ENCODE data around the gene DTX2. TPM values are rescaled to one million over a fixed set of nuclear protein-coding genes. Genes with fewer than 3 reads are reported as not detected.
"Not testable (repeated sequence)": the region's sequence is repeated elsewhere in the genome, so short reads cannot be mapped to it uniquely, and the experiment has no call there.

Gene DTX2
- total and polyA plus RNA-seq, 4 donors, result 18.5 to 55.3 (median 41.9) TPM

DNA sequence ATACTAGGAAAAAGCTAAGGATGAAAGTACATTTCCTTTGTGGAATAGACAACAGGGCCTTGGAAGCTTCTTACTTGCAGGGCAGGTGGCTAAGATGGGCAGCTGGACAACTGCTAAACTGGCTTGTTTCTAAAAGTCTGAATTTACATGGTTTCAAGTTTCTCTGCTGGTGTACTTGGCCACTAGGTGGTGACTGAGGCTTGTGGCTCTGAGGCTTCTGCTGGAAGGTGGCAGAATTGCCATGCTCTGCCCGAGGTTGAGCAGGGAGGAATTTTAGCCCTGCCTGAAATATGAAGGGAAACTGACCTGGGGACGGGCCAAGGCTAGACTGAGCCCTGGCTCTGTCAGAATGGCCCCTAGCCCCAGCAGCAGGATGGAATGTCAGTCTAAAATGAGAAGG is 23.6 kb upstream of the DTX2 start:
- not testable (repeated sequence) for H3K36me3 ChIP-seq (ENCODE audit: control insufficient read depth in 4 of 4, insufficient read depth in 4 of 4, low read length in 4 of 4); H3K9me3 ChIP-seq (ENCODE audit: control insufficient read depth in 4 of 4, insufficient read depth in 3 of 4, low read length in 3 of 4); H3K9ac ChIP-seq (ENCODE audit: insufficient read depth in 1 of 2, low read length in 2 of 2); H3K27me3 ChIP-seq (ENCODE audit: control insufficient read depth in 3 of 3, insufficient read depth in 3 of 3, low read length in 2 of 3); H3K4me3 ChIP-seq; H3K27ac ChIP-seq (ENCODE audit: low read depth in 1 of 2, low read length in 1 of 2); H3K4me1 ChIP-seq (ENCODE audit: control insufficient read depth in 5 of 5, insufficient read depth in 5 of 5, low read length in 5 of 5)
- WGBS, 2 donors, result 0 to 12% methylated on average over 1 to 2 of the region's 2 CpGs
- ATAC-seq (ENCODE audit: insufficient read depth, low FRiP score) (peak; percentile 79), DNase-seq (peak; percentile 59 to 79 (median 71))
- TF ChIP-seq, protein P1, sequence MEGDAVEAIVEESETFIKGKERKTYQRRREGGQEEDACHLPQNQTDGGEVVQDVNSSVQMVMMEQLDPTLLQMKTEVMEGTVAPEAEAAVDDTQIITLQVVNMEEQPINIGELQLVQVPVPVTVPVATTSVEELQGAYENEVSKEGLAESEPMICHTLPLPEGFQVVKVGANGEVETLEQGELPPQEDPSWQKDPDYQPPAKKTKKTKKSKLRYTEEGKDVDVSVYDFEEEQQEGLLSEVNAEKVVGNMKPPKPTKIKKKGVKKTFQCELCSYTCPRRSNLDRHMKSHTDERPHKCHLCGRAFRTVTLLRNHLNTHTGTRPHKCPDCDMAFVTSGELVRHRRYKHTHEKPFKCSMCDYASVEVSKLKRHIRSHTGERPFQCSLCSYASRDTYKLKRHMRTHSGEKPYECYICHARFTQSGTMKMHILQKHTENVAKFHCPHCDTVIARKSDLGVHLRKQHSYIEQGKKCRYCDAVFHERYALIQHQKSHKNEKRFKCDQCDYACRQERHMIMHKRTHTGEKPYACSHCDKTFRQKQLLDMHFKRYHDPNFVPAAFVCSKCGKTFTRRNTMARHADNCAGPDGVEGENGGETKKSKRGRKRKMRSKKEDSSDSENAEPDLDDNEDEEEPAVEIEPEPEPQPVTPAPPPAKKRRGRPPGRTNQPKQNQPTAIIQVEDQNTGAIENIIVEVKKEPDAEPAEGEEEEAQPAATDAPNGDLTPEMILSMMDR (IDR thresholded peaks at IDR 0.05; ENCODE audit: control extremely low read depth, extremely low read depth), result peak; percentile 55

DNA sequence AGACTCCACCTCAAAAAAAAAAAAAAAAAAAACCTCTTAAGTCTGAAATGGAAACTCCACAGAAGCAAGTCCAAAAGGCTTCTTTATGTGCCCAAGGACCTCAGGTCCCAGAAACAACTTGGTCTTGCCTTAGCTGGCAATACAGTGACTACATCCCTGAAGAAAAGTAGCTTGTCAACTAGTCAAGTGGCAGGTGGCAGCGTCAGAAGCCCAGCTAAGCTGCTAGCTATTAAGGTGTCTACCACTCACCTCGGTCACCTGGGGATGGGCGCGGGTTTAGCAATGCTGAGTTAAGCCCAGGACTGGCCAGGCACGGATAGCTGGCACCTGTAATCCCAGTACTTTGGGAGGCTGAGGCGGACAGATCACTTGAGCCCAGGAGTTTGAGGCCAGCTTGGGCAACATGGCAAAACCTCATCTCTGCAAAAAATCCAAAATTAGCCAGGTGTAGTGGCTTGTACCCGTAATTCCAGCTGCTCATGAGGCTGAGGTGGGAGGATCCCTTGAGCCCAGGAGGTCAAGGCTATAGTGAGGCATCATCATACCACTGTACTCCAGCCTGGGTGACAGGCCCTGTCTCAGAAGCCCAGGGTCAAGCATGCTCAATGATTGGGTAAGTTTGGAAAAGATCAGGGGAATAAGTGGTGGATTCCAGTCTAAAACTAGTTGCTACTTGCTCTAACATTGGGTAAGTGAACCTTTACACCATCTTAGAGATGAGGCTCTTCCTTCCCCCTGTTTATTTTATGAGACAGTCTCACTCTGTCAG is 22.2 kb upstream of the DTX2 start:
- ATAC-seq (ENCODE audit: insufficient read depth, low FRiP score), result peak; percentile 14
- not testable (repeated sequence) for H3K4me1 ChIP-seq (ENCODE audit: control insufficient read depth in 5 of 5, insufficient read depth in 5 of 5, low read length in 5 of 5)

DNA sequence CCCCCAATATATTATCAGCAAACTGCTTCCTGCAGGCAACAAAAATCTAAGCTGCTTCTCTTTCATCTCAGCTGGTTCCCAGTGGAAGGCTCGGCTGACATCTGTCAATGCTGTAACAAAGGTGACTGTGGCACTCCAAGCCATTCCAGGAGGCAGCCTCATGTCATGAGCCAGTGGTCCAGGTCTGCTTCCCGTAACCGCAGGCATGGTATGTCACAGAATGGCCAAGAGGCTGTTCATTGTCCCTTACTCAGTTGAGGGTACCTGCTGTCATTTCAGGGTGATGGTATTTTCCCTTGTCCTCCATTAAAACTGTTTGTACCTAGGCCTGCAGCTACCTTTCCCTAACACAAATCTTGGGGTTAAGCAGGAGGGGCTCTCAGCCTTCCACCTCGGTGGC is 21.1 kb upstream of the DTX2 start:
- not testable (repeated sequence) for H3K4me3 ChIP-seq; DNase-seq; H3K4me1 ChIP-seq (ENCODE audit: control insufficient read depth in 5 of 5, insufficient read depth in 5 of 5, low read length in 5 of 5); H3K9me3 ChIP-seq (ENCODE audit: control insufficient read depth in 4 of 4, insufficient read depth in 3 of 4, low read length in 3 of 4); H3K27ac ChIP-seq (ENCODE audit: low read depth in 1 of 2, low read length in 1 of 2); H3K36me3 ChIP-seq (ENCODE audit: control insufficient read depth in 4 of 4, insufficient read depth in 4 of 4, low read length in 4 of 4); H3K27me3 ChIP-seq (ENCODE audit: control insufficient read depth in 3 of 3, insufficient read depth in 3 of 3, low read length in 2 of 3); H3K9ac ChIP-seq (ENCODE audit: insufficient read depth in 1 of 2, low read length in 2 of 2); ATAC-seq (ENCODE audit: insufficient read depth, low FRiP score)
- 90 to 94% methylated on average over 4 of the region's 4 CpGs for WGBS, 2 donors

More for the DNA sequence above, 22.2 kb upstream of the DTX2 start:
- WGBS, 2 donors, result 84 to 98% methylated on average over 4 of the region's 7 CpGs
- not testable (repeated sequence) for H3K27me3 ChIP-seq (ENCODE audit: control insufficient read depth in 3 of 3, insufficient read depth in 3 of 3, low read length in 2 of 3); H3K27ac ChIP-seq (ENCODE audit: low read depth in 1 of 2, low read length in 1 of 2); H3K9me3 ChIP-seq (ENCODE audit: control insufficient read depth in 4 of 4, insufficient read depth in 3 of 4, low read length in 3 of 4); DNase-seq; H3K36me3 ChIP-seq (ENCODE audit: control insufficient read depth in 4 of 4, insufficient read depth in 4 of 4, low read length in 4 of 4); H3K4me3 ChIP-seq; H3K9ac ChIP-seq (ENCODE audit: insufficient read depth in 1 of 2, low read length in 2 of 2)

DNA sequence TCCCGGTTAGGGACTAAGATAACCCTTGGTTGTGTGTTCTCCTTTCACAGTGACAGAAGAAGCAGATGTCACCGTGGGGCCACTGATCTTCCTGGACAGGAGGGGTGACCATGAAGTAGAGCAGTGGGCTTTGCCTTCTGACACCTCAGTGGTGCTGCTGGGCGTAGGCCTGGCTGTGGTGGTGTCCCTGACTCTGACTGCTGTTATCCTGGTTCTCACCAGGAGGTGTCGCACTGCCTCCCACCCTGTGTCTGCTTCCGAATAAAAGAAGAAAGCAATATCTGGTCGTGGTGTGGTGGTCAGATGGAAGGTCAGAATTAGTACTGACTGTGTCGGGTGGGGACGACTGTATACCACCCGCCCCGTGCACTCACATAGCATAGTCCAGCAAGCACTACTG is 19.7 kb upstream of the DTX2 start:
- not testable (repeated sequence) for ATAC-seq (ENCODE audit: insufficient read depth, low FRiP score); H3K27ac ChIP-seq (ENCODE audit: low read depth in 1 of 2, low read length in 1 of 2); H3K9me3 ChIP-seq (ENCODE audit: control insufficient read depth in 4 of 4, insufficient read depth in 3 of 4, low read length in 3 of 4); H3K4me1 ChIP-seq (ENCODE audit: control insufficient read depth in 5 of 5, insufficient read depth in 5 of 5, low read length in 5 of 5); H3K4me3 ChIP-seq; H3K9ac ChIP-seq (ENCODE audit: insufficient read depth in 1 of 2, low read length in 2 of 2); DNase-seq; H3K36me3 ChIP-seq (ENCODE audit: control insufficient read depth in 4 of 4, insufficient read depth in 4 of 4, low read length in 4 of 4); H3K27me3 ChIP-seq (ENCODE audit: control insufficient read depth in 3 of 3, insufficient read depth in 3 of 3, low read length in 2 of 3)
- 70 to 100% methylated on average over 1 to 2 of the region's 10 CpGs for WGBS, 2 donors

DNA sequence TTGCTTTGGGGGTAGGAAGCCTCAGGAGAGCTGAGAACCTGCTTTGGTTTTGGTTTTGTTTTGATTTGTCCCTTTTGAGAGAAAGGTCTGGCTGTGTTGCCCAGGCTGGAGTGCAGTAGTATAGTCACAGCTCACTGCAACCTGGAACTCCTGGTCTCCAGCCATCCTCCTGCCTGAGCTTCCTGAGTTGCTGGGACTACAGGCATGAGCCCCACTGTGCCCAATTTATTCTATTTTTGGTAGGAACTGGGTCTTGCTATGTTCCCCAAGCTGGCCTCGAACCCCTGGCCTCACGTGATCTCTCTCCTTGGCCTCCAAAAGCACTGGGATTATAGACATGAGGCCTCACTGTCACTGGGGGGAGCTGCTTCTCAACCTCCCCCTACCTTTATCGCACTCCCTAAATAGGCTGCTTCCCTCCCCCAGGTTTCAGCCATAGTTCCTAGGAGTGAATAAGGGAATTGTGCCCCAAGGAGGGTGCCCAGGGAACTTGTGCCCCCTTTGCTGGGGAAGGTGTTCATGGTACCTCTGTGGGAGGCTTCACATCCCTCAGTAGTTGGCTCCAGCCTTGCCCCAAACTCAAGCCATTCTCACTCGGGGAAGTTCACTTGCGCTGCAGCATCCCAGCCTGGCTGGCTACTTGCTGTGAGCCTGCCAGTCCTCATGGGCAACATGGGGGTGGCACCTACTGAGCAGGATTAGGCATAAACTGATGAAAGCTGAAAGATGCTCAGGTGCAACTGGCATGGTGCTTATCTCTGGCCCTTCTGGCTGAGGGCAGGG is 18.7 kb upstream of the DTX2 start:
- not testable (repeated sequence) for H3K27ac ChIP-seq (ENCODE audit: low read depth in 1 of 2, low read length in 1 of 2); H3K9ac ChIP-seq (ENCODE audit: insufficient read depth in 1 of 2, low read length in 2 of 2); H3K36me3 ChIP-seq (ENCODE audit: control insufficient read depth in 4 of 4, insufficient read depth in 4 of 4, low read length in 4 of 4); H3K27me3 ChIP-seq (ENCODE audit: control insufficient read depth in 3 of 3, insufficient read depth in 3 of 3, low read length in 2 of 3); DNase-seq; ATAC-seq (ENCODE audit: insufficient read depth, low FRiP score); H3K4me1 ChIP-seq (ENCODE audit: control insufficient read depth in 5 of 5, insufficient read depth in 5 of 5, low read length in 5 of 5); H3K4me3 ChIP-seq; H3K9me3 ChIP-seq (ENCODE audit: control insufficient read depth in 4 of 4, insufficient read depth in 3 of 4, low read length in 3 of 4)
- WGBS, 2 donors, result 95 to 100% methylated on average over 4 of the region's 5 CpGs

DNA sequence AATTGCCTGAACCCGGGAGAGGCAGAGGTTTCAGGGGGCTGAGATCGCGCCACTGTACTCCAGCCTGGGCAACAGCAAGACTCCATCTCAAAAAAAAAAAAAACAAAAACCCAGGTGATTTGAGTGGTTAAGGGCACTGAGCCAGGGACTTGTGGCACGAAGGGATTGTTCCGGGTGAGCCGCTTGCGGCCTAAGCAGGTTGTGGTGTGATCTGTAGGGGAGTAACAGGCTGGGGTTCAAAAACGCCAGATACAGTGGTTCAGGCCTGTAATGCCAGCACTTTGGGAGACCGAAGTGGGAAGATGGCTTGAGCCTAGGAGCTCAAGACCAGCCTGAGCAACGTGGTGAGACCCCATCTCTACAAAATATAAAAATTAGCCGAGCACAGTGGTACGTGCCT is 17.7 kb upstream of the DTX2 start:
- ATAC-seq (ENCODE audit: insufficient read depth, low FRiP score); H3K4me3 ChIP-seq; H3K27ac ChIP-seq (ENCODE audit: low read depth in 1 of 2, low read length in 1 of 2); H3K36me3 ChIP-seq (ENCODE audit: control insufficient read depth in 4 of 4, insufficient read depth in 4 of 4, low read length in 4 of 4); H3K9me3 ChIP-seq (ENCODE audit: control insufficient read depth in 4 of 4, insufficient read depth in 3 of 4, low read length in 3 of 4); H3K4me1 ChIP-seq (ENCODE audit: control insufficient read depth in 5 of 5, insufficient read depth in 5 of 5, low read length in 5 of 5); H3K27me3 ChIP-seq (ENCODE audit: control insufficient read depth in 3 of 3, insufficient read depth in 3 of 3, low read length in 2 of 3); H3K9ac ChIP-seq (ENCODE audit: insufficient read depth in 1 of 2, low read length in 2 of 2): not testable (repeated sequence)
- WGBS, 2 donors, result 65 to 72% methylated on average over 7 to 10 of the region's 12 CpGs
- DNase-seq, result peak in 1 of 3 donors; percentile 2

DNA sequence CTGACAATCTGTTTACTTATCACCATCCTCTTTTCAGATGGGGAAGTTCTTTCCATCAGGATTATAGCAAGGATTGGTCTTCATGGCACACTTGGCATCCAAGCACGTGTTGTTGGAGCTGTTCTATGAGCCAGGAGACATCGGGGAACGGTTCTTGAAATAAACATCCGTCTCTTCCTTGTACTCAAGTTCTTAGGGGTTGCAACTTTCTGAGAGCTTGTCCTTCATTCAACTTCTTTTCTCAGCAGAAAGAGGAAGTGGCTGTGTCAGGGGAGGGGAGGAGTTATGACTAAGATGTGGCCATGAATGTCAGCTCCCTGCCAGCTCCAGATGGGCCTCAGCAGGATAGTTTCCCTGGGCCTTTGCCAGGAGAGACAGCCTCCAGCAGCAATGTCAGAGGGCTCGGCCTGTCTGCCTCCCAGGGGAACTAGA is 15.9 kb upstream of the DTX2 start:
- not testable (repeated sequence) for H3K9ac ChIP-seq (ENCODE audit: insufficient read depth in 1 of 2, low read length in 2 of 2); H3K27me3 ChIP-seq (ENCODE audit: control insufficient read depth in 3 of 3, insufficient read depth in 3 of 3, low read length in 2 of 3); H3K36me3 ChIP-seq (ENCODE audit: control insufficient read depth in 4 of 4, insufficient read depth in 4 of 4, low read length in 4 of 4); H3K4me1 ChIP-seq (ENCODE audit: control insufficient read depth in 5 of 5, insufficient read depth in 5 of 5, low read length in 5 of 5); H3K4me3 ChIP-seq; H3K9me3 ChIP-seq (ENCODE audit: control insufficient read depth in 4 of 4, insufficient read depth in 3 of 4, low read length in 3 of 4)
- DNase-seq, result peak; percentile 37 to 69 (median 52)
- H3K27ac ChIP-seq (ENCODE audit: low read depth in 1 of 2, low read length in 1 of 2), result peak overlapping the region in 1 of 2 donors; percentile 10
- WGBS, 2 donors, result 0 to 1% methylated on average over 4 of the region's 5 CpGs
- peak; percentile 84 for ATAC-seq (ENCODE audit: insufficient read depth, low FRiP score)
